ENCODE results near the gene ZNF304. TPM values are rescaled to one million over a fixed set of nuclear protein-coding genes. Genes with fewer than 3 reads are reported as not detected.

The ZNF304 gene
- total and polyA plus RNA-seq, 9 of the 15 experiments (the other 6 are each of a cell fraction or from before 2014, with no cell fraction given) = 0.82 to 5.5 (median 3.6) TPM

GRCh38 chr19:57342582-57342981 is 8.5 kb upstream of the ZNF304 start:
- POLR2A ChIA-PET = no interaction called here

More at GRCh38 chr19:57342582-57342981, 8.5 kb upstream of the ZNF304 start:
- Histone ChIP-seq H3K4me3 (no peak overlapping the region), H3K36me3 (ENCODE audit: control insufficient read depth, insufficient read depth, low read length) (no peaks in the 10 kb centered on the region), H2AFZ (ENCODE audit: low read depth, low read length) (no peak overlapping the region), H3K27me3 (ENCODE audit: control insufficient read depth in 2 of 2, insufficient read depth in 2 of 2, low read length in 2 of 2) (no peaks in the 10 kb centered on the region), H4K20me1 (replicated peaks; ENCODE audit: control insufficient read depth, insufficient read depth, low read length) (no peaks in the 10 kb centered on the region), H3K9ac (ENCODE audit: insufficient read depth in 1 of 2, low read depth in 2 of 2, low read length in 2 of 2) (no peak overlapping the region), H3K27ac (ENCODE audit: extremely low read depth, low read depth, low read length) (no peak overlapping the region), H3K4me1 (replicated peaks in 1 of 2; ENCODE audit: control insufficient read depth in 2 of 2, insufficient read depth in 2 of 2, low read length in 2 of 2) (no peaks in the 10 kb centered on the region; a peak in 1 of 5 replicates), H3K9me1 (ENCODE audit: control insufficient read depth, insufficient read depth, low read length) (no peaks in the 10 kb centered on the region), H3K4me2 (ENCODE audit: insufficient read depth, low read length) (no peak overlapping the region), H3K9me3 (replicated peaks; ENCODE audit: control insufficient read depth, insufficient read depth, low read depth, low read length) (no peaks in the 10 kb centered on the region), H3K79me2 (ENCODE audit: control insufficient read depth, insufficient read depth, low read length) (no peaks in the 10 kb centered on the region)
- TF ChIP-seq ATF3 (IDR thresholded peaks at IDR 0.05) = peak; percentile 65
- no peak for TF ChIP-seq ATF3 (CRISPR knock-in tag; conservative IDR thresholded peaks at IDR 0.05)
- no peak for TF ChIP-seq SIN3B (IDR thresholded peaks at IDR 0.05; ENCODE audit: low read depth)
- no peak for TF ChIP-seq CEBPG (CRISPR knock-in tag; IDR thresholded peaks at IDR 0.05)
- TF ChIP-seq CEBPG (tag; conservative IDR thresholded peaks at IDR 0.05 in 1 of 2, IDR thresholded peaks at IDR 0.05 in 1 of 2) = peak in 1 of 2 experiments; percentile 70; a peak in 1 of 4 replicates
- peak in 1 of 2 experiments; percentile 39; a peak in 1 of 4 replicates for TF ChIP-seq TRIM24 (IDR thresholded peaks at IDR 0.05)
- 0 out of 2 replicates have a peak, but pooled peaks have one; percentile 14 for TF ChIP-seq L3MBTL2 (IDR thresholded peaks at IDR 0.05)
- TF ChIP-seq DEAF1 (CRISPR knock-in tag; IDR thresholded peaks at IDR 0.05) = no peak
- intact Hi-C loops (cut with micrococcal nuclease) (no loop called here), in situ Hi-C loops (cut with MboI) (no loop called here)
- 5% methylated on average over 6 of the region's 6 CpGs for WGBS (ENCODE audit: insufficient coverage, low coverage, missing lambda C conversion rate)
- DNase-seq (ENCODE audit: extremely low read depth in 1 of 4, low spot score in 3 of 4) = no peak
- no peak; the same call in 2 of the 3 replicates for ATAC-seq
- FAIRE-seq = no peak
- CTCF ChIA-PET (ENCODE audit: low intra/inter-chr PET ratio) = no interaction called here
- BruUV-seq (replicated peaks) = no TSS peak
